Endothelial cell of coronary artery (primary cell): ENCODE measurements around the gene COPG2. TPM values are rescaled to one million over a fixed set of nuclear protein-coding genes. Genes with fewer than 3 reads are reported as not detected.

Source experiments
- total RNA-seq: library from RNA; depleted of rRNA; stranded (reverse); fragments of >200 nt; gene quantifications from 2 replicates; pipeline ENCODE4 v1.2.3, GENCODE V29; 2014

Gene COPG2, protein sequence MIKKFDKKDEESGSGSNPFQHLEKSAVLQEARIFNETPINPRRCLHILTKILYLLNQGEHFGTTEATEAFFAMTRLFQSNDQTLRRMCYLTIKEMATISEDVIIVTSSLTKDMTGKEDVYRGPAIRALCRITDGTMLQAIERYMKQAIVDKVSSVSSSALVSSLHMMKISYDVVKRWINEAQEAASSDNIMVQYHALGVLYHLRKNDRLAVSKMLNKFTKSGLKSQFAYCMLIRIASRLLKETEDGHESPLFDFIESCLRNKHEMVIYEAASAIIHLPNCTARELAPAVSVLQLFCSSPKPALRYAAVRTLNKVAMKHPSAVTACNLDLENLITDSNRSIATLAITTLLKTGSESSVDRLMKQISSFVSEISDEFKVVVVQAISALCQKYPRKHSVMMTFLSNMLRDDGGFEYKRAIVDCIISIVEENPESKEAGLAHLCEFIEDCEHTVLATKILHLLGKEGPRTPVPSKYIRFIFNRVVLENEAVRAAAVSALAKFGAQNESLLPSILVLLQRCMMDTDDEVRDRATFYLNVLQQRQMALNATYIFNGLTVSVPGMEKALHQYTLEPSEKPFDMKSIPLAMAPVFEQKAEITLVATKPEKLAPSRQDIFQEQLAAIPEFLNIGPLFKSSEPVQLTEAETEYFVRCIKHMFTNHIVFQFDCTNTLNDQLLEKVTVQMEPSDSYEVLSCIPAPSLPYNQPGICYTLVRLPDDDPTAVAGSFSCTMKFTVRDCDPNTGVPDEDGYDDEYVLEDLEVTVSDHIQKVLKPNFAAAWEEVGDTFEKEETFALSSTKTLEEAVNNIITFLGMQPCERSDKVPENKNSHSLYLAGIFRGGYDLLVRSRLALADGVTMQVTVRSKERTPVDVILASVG
- 8.3 and 17.5 TPM in 2 replicates for total RNA-seq

DNA sequence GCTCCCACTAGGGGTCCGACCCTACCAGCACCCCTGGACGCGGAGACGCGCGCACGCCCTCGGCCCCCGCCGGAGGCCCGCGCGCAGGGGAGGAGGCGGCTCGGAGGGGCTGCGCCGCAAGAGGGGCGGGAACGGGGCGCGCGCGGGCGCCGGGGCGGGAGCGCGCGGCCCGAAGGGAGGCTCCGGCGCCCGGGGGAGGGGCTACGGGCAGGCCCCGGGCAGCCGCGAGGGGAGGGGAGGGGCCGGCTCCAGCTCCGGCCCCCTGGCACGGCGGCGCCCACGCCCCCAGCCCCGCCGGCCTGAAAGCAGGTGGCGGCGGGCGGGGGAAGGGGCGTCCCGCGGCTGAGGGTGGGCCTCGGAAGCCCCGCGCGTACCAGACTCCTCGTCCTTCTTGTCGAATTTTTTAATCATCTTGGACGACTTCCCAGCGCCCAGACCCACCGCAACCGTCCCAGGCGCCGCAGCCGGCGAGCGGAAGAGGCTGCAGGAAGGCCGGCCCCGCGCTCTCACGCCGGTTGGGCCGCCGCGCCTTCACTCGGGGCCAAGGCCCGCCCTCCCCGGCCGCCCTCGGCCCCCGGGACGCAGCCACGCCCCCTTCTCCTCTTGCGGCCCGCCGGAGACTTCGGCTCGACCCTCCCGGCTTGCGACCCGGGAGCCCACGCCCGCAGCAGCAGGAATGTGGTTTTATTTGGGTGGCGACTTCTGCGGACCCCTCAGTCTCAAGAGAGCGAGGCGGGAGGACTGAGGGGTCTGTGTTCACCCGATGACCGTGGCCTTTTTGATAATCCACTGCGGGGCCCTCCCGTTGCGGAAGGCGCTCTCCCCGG is at the start of gene COPG2:
Gene COPG2, minus strand, starts transcription at position 491 of the 827 bp plus-strand sequence. Its CDS starts 80 bp downstream, at position 411.

GRCh38 chr7:130491841-130492522 is 176.6 kb downstream of the COPG2 start, which contains the start of gene MEST:
Gene MEST (plus strand): TSS chr7:130492085. CDS start chr7:130492314, 229 bp downstream.

Other genes starting within 250 kb of the COPG2 start
- 6.6 and 7.1 TPM in 2 replicates for gene CEP41, start 227.7 kb downstream of the COPG2 start, total RNA-seq
- gene MEST, start 176.7 kb downstream of the COPG2 start, total RNA-seq, result 8.3 and 52.8 TPM in 2 replicates
- not detected in 2 replicates for gene TSGA13, start 17.8 kb upstream of the COPG2 start, total RNA-seq
- gene KLF14, start 65.5 kb upstream of the COPG2 start, total RNA-seq, result not detected in 2 replicates